ENCODE data around the gene DAPK1. TPM values are rescaled to one million over a fixed set of nuclear protein-coding genes. Genes with fewer than 3 reads are reported as not detected.

The DAPK1 gene
- polyA plus RNA-seq, 1 of the 3 experiments (the other 2 are of a cell fraction), result 0.61 TPM

- Histone ChIP-seq H3K9me3 (no peaks in the 10 kb centered on the region), H3K27me3 (ENCODE audit: insufficient read depth) (no peaks in the 10 kb centered on the region), H3K27ac (ENCODE audit: low read depth in 2 of 2, low read length in 1 of 2) (no peak overlapping the region), H3K9ac (no peak overlapping the region), H3K9me2 (no peaks in the 10 kb centered on the region), H3K4me3 (ENCODE audit: low read depth in 2 of 2, low read length in 1 of 2) (no peak overlapping the region), H4K20me1 (ENCODE audit: insufficient read depth) (no peaks in the 10 kb centered on the region), H3K4me2 (no peak overlapping the region), H3F3A (replicated peaks; ENCODE audit: insufficient read depth) (no peaks in the 10 kb centered on the region), H3K79me2 (ENCODE audit: insufficient read depth) (no peaks in the 10 kb centered on the region), H3K36me3 (replicated peaks in 1 of 2; ENCODE audit: control insufficient read depth in 1 of 2, insufficient read depth in 2 of 2, low read length in 1 of 2) (no peaks in the 10 kb centered on the region), H3K4me1 (ENCODE audit: control insufficient read depth in 1 of 2, insufficient read depth in 2 of 2, low read depth in 1 of 2, low read length in 1 of 2) (peaks cover 8 to 26% of the 10 kb centered on the region in 2 experiments; a peak in 3 of 4 replicates), H2AFZ (ENCODE audit: low read depth) (no peak overlapping the region)
- ChIA-PET CTCF (no interaction called here), POLR2A (no interaction called here)
- no peak for TF ChIP-seq FOXJ3 (CRISPR knock-in tag; IDR thresholded peaks at IDR 0.05)
- TF ChIP-seq RAD21 (IDR thresholded peaks at IDR 0.05; ENCODE audit: low read length), result no peak
- no peak for TF ChIP-seq MEF2A (IDR thresholded peaks at IDR 0.05; ENCODE audit: borderline replicate concordance, low read depth)
- TF ChIP-seq EP300 (IDR thresholded peaks at IDR 0.05; ENCODE audit: borderline replicate concordance in 1 of 2, low read depth in 1 of 2, low read length in 1 of 2), result no peak
- TF ChIP-seq POLR2AphosphoS5 (IDR thresholded peaks at IDR 0.05; ENCODE audit: low read depth, low read length), result no peak
- no peak for TF ChIP-seq NRF1 (IDR thresholded peaks at IDR 0.05; ENCODE audit: low read depth, low read length)
- TF ChIP-seq TEAD4 (IDR thresholded peaks at IDR 0.05; ENCODE audit: borderline replicate concordance, insufficient read depth), result no peak
- TF ChIP-seq FOXM1 (IDR thresholded peaks at IDR 0.05; ENCODE audit: low read depth), result no peak
- TF ChIP-seq PBX3 (IDR thresholded peaks at IDR 0.05), result no peak
- no peak for TF ChIP-seq YY1 (IDR thresholded peaks at IDR 0.05; ENCODE audit: low read depth)
- TF ChIP-seq IRF3 (IDR thresholded peaks at IDR 0.05; ENCODE audit: low read depth, low read length), result no peak
- TF ChIP-seq RCOR1 (IDR thresholded peaks at IDR 0.05; ENCODE audit: low read length), result no peak
- no peak for TF ChIP-seq TCF12 (IDR thresholded peaks at IDR 0.05)
- WGBS (ENCODE audit: low lambda C conversion rate), result 50% methylated on average over 1 of the region's 1 CpG
- no peak for DNase-seq
Observed at GRCh38 chr9:87564111-87564510, 66.4 kb downstream of the DAPK1 start.

- Histone ChIP-seq H3K4me2 (no peak overlapping the region), H3K9me2 (no peaks in the 10 kb centered on the region), H3K36me3 (replicated peaks in 1 of 2; ENCODE audit: control insufficient read depth in 1 of 2, insufficient read depth in 2 of 2, low read length in 1 of 2) (no peaks in the 10 kb centered on the region), H3K9ac (no peak overlapping the region), H3K4me3 (ENCODE audit: low read depth in 2 of 2, low read length in 1 of 2) (no peak overlapping the region), H3F3A (replicated peaks; ENCODE audit: insufficient read depth) (no peaks in the 10 kb centered on the region), H2AFZ (ENCODE audit: low read depth) (no peak overlapping the region), H3K79me2 (ENCODE audit: insufficient read depth) (no peaks in the 10 kb centered on the region), H3K27ac (ENCODE audit: low read depth in 2 of 2, low read length in 1 of 2) (no peak overlapping the region), H3K9me3 (no peaks in the 10 kb centered on the region), H3K27me3 (ENCODE audit: insufficient read depth) (no peaks in the 10 kb centered on the region), H4K20me1 (ENCODE audit: insufficient read depth) (no peaks in the 10 kb centered on the region), H3K4me1 (ENCODE audit: control insufficient read depth in 1 of 2, insufficient read depth in 2 of 2, low read depth in 1 of 2, low read length in 1 of 2) (peaks cover 8 to 32% of the 10 kb centered on the region in 2 experiments; a peak in 3 of 4 replicates)
- TF ChIP-seq YY1 (IDR thresholded peaks at IDR 0.05; ENCODE audit: low read depth), result no peak
- 45% methylated on average over 4 of the region's 4 CpGs for WGBS (ENCODE audit: low lambda C conversion rate)
- CTCF ChIA-PET, result no interaction called here
- POLR2A ChIA-PET, result no interaction called here
- DNase-seq, result no peak
Observed at GRCh38 chr9:87564791-87565241, 67.1 kb downstream of the DAPK1 start.

Data from SK-N-SH (cell line).